Measurements from ENCODE around the gene APCDD1L.

DNA sequence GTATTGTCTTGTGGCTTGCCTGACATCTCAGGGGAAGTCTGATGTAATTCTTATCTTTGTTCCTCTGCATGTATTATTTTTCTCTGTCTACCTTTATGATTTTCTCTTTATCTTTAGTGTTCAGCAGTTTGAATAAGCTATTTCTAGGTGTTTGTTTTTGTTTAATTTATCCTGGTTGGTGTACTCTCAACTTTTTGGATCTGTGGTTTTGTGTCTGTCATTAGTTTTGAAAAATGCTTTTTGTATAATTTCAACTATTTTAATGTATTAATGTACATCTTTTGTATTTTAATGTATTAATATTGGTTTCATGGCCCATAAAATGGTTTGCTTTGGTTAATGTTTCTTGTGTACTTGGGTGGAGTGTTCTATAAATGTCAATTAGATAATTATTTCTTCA, 15.9 kb upstream of the APCDD1L start:
- TF ChIP-seq SMC3 (conservative IDR thresholded peaks at IDR 0.05; ENCODE audit: poor library complexity) (no peak), MXI1 (conservative IDR thresholded peaks at IDR 0.05; ENCODE audit: poor library complexity, severe bottlenecking) (no peak), POLR2AphosphoS5 (IDR thresholded peaks at IDR 0.05) (no peak), TAF1 (IDR thresholded peaks at IDR 0.05; ENCODE audit: low read depth) (no peak)
- TF ChIP-seq, protein P1, sequence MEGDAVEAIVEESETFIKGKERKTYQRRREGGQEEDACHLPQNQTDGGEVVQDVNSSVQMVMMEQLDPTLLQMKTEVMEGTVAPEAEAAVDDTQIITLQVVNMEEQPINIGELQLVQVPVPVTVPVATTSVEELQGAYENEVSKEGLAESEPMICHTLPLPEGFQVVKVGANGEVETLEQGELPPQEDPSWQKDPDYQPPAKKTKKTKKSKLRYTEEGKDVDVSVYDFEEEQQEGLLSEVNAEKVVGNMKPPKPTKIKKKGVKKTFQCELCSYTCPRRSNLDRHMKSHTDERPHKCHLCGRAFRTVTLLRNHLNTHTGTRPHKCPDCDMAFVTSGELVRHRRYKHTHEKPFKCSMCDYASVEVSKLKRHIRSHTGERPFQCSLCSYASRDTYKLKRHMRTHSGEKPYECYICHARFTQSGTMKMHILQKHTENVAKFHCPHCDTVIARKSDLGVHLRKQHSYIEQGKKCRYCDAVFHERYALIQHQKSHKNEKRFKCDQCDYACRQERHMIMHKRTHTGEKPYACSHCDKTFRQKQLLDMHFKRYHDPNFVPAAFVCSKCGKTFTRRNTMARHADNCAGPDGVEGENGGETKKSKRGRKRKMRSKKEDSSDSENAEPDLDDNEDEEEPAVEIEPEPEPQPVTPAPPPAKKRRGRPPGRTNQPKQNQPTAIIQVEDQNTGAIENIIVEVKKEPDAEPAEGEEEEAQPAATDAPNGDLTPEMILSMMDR (IDR thresholded peaks at IDR 0.05; ENCODE audit: poor library complexity, severe bottlenecking): no peak
- TF ChIP-seq, protein P2, sequence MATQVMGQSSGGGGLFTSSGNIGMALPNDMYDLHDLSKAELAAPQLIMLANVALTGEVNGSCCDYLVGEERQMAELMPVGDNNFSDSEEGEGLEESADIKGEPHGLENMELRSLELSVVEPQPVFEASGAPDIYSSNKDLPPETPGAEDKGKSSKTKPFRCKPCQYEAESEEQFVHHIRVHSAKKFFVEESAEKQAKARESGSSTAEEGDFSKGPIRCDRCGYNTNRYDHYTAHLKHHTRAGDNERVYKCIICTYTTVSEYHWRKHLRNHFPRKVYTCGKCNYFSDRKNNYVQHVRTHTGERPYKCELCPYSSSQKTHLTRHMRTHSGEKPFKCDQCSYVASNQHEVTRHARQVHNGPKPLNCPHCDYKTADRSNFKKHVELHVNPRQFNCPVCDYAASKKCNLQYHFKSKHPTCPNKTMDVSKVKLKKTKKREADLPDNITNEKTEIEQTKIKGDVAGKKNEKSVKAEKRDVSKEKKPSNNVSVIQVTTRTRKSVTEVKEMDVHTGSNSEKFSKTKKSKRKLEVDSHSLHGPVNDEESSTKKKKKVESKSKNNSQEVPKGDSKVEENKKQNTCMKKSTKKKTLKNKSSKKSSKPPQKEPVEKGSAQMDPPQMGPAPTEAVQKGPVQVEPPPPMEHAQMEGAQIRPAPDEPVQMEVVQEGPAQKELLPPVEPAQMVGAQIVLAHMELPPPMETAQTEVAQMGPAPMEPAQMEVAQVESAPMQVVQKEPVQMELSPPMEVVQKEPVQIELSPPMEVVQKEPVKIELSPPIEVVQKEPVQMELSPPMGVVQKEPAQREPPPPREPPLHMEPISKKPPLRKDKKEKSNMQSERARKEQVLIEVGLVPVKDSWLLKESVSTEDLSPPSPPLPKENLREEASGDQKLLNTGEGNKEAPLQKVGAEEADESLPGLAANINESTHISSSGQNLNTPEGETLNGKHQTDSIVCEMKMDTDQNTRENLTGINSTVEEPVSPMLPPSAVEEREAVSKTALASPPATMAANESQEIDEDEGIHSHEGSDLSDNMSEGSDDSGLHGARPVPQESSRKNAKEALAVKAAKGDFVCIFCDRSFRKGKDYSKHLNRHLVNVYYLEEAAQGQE (IDR thresholded peaks at IDR 0.05; ENCODE audit: borderline replicate concordance): no peak

All from neural cell (in vitro differentiated cells).